Measurements from ENCODE around the gene ZBTB2. TPM values are rescaled to one million over a fixed set of nuclear protein-coding genes. Genes with fewer than 3 reads are reported as not detected.

Gene ZBTB2
- total and polyA plus RNA-seq, 2 of the 4 experiments (the other 2 are of a cell fraction), result 11.8 to 17.7 TPM

DNA sequence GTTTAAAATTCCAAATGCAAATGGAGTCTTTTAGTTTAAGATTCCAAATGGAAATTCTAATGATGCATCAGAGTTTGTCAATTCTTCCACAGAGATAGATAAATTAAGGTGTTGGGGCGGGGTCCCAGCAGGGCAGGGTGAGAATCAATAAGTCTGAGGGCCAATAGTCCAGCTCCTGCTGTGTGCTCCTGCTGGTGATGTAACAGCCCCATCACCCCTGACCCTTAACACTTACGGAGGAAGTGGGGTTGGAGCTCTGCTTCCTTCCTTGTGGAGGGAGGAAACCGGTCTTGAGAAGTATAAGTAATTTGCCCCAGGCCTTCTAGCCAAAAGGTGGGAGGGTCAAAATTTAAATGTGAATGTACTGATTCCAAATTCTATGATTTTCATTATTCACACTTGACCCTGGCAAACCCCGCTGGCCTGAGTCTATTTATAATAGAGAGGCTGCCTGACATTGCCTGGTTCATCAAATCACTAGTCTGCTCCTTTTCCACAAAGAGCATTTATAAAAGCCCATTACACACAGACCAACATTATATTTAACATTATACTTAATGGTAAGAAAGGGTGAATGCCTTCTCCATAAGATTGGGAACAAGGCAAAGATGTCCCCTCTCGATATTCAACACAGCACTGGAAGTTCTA lies 17.2 kb downstream of the ZBTB2 start:
- ChIA-PET CTCF (interaction anchor here (1.0 kb wide), 1 partner anchor 482 kb away, joined by 3 read pairs; no protein-coding TSS in a partner anchor), POLR2A (ENCODE audit: unreplicated experiment) (no interaction called here)
- no peak overlapping the region for H3K27ac ChIP-seq (ENCODE audit: insufficient read depth, low read length)
- H2BK5ac ChIP-seq (ENCODE audit: low read depth, low read length, poor library complexity, severe bottlenecking), result no peak overlapping the region
- no peak overlapping the region for H4K5ac ChIP-seq (ENCODE audit: low read depth, low read length)
- peaks cover 51 to 59% of the 10 kb centered on the region in 2 experiments for H3K79me1 ChIP-seq (ENCODE audit: low read depth in 1 of 2, low read length in 2 of 2)
- dilution Hi-C loops (cut with HindIII; ENCODE audit: low sequenced_read_pairs, unreplicated experiment), result no loop called here
- H3K9me3 ChIP-seq (ENCODE audit: control insufficient read depth, insufficient read depth, low read length), result no peaks in the 10 kb centered on the region
- no peaks in the 10 kb centered on the region for H3K27me3 ChIP-seq (ENCODE audit: control insufficient read depth, insufficient read depth, low read length)
- peaks cover 9% of the 10 kb centered on the region for H3K9me1 ChIP-seq (ENCODE audit: insufficient read depth, low read length)
- intact Hi-C loops (cut with micrococcal nuclease), result no loop called here
- TF ChIP-seq MAZ (IDR thresholded peaks at IDR 0.05; ENCODE audit: borderline replicate concordance, low read depth, low read length), result no peak
- no peak for TF ChIP-seq CEBPB (IDR thresholded peaks at IDR 0.05; ENCODE audit: low read depth, low read length)
- no peak for TF ChIP-seq CTCF (conservative IDR thresholded peaks at IDR 0.05; ENCODE audit: low read depth, low read length)
- TF ChIP-seq RAD21 (IDR thresholded peaks at IDR 0.05; ENCODE audit: low read length), result no peak
- no peak for TF ChIP-seq SMC3 (IDR thresholded peaks at IDR 0.05; ENCODE audit: low read depth, low read length)
- TF ChIP-seq, protein P1, sequence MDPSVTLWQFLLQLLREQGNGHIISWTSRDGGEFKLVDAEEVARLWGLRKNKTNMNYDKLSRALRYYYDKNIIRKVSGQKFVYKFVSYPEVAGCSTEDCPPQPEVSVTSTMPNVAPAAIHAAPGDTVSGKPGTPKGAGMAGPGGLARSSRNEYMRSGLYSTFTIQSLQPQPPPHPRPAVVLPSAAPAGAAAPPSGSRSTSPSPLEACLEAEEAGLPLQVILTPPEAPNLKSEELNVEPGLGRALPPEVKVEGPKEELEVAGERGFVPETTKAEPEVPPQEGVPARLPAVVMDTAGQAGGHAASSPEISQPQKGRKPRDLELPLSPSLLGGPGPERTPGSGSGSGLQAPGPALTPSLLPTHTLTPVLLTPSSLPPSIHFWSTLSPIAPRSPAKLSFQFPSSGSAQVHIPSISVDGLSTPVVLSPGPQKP (IDR thresholded peaks at IDR 0.05; ENCODE audit: borderline replicate concordance, low read depth, low read length), result no peak
- no peak for TF ChIP-seq FOS (IDR thresholded peaks at IDR 0.05; ENCODE audit: low read depth, low read length)
- TF ChIP-seq RCOR1 (IDR thresholded peaks at IDR 0.05; ENCODE audit: insufficient replicate concordance, low read length), result no peak
- TF ChIP-seq MXI1 (IDR thresholded peaks at IDR 0.05; ENCODE audit: borderline replicate concordance, low read depth, low read length), result no peak
- no peak overlapping the region for H2AK5ac ChIP-seq (ENCODE audit: low read depth, low read length)
- no peak for DNase-seq
- H2BK120ac ChIP-seq (ENCODE audit: low read depth, low read length), result no peak overlapping the region
- H3K9ac ChIP-seq (ENCODE audit: low read depth, low read length), result no peak overlapping the region
- no peak overlapping the region for H3K56ac ChIP-seq (ENCODE audit: extremely low read depth, insufficient read depth, low read length)
- H2AFZ ChIP-seq (replicated peaks; ENCODE audit: low read length, poor library complexity), result no peak overlapping the region
- peaks cover 6% of the 10 kb centered on the region; the same call in 1 of the 2 replicates for H4K20me1 ChIP-seq (ENCODE audit: insufficient read depth, low read length)
- H2AK9ac ChIP-seq (replicated peaks; ENCODE audit: low read depth, low read length, poor library complexity), result no peak overlapping the region
- no peaks in the 10 kb centered on the region; the same call in 1 of the 2 replicates for H3K4me1 ChIP-seq (ENCODE audit: control insufficient read depth, insufficient read depth, low read length)
- no peak overlapping the region for H3K4ac ChIP-seq (ENCODE audit: low read depth, low read length)
- no peak overlapping the region for H3K4me2 ChIP-seq (ENCODE audit: low read depth, low read length)
- no peak overlapping the region for H2BK20ac ChIP-seq (ENCODE audit: low read depth, low read length)
- H2BK15ac ChIP-seq (ENCODE audit: low read depth, low read length), result no peak overlapping the region
- no peak overlapping the region for H4K8ac ChIP-seq (ENCODE audit: low read depth in 2 of 2, low read length in 2 of 2)
- in situ Hi-C loops (cut with MboI; ENCODE audit: low sequenced_read_pairs), result no loop called here
- no peak overlapping the region for H3K4me3 ChIP-seq (ENCODE audit: insufficient read depth, low read depth, low read length)
- H4K91ac ChIP-seq (ENCODE audit: insufficient read depth, low read depth, low read length), result no peak overlapping the region
- no peak overlapping the region for H3K14ac ChIP-seq (replicated peaks; ENCODE audit: low read depth, low read length)
- H3K18ac ChIP-seq (ENCODE audit: low read depth, low read length), result no peak overlapping the region
- no peak for ATAC-seq (ENCODE audit: low read depth)
- WGBS, 2 experiments (ENCODE audit: extremely low coverage in 2 of 2, insufficient read length in 1 of 2), result no CpG with 5 or more reads among the region's 5 CpGs
- peaks cover 16% of the 10 kb centered on the region for H3K36me3 ChIP-seq (ENCODE audit: control insufficient read depth, insufficient read depth, low read length)
- no TSS peak for BruUV-seq (replicated peaks)
- no peak overlapping the region for H3K23ac ChIP-seq (ENCODE audit: low read depth, low read length)

Measured in IMR-90 (cell line).